HG03280 (cell line): ENCODE results near the gene IL1RAPL2.
"Not testable (repeated sequence)": the region's sequence is repeated elsewhere in the genome, so short reads cannot be mapped to it uniquely, and the experiment has no call there.

Source experiments
- ATAC-seq: cut with Tn5 transposase; IDR thresholded peaks from one replicate; pipeline ENCODE4 v1.9.1; 2021; ENCODE audit warnings: mild to moderate bottlenecking, moderate library complexity; ENCODE audit not compliant: unreplicated experiment

IL1RAPL2 gene

DNA sequence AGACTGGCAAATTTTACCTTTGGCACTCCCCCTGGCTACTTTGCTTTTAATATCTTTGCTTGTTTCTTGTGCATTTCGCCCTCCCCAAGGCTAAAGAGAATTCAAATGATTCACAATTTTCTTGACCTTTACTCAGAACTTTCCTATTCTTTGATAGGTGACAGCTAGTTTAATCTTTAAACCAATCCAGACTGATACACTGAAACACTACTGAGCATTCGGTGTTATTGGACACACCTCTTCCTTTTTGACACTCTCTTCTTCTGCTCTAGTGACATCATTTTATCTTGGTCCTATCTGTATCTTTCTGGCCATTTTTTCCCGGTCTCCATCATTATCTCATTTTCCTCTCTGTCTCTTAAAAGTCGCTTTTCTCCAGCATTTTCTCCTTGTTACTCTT lies 103.1 kb downstream of the IL1RAPL2 start:
- no peak for ATAC-seq

DNA sequence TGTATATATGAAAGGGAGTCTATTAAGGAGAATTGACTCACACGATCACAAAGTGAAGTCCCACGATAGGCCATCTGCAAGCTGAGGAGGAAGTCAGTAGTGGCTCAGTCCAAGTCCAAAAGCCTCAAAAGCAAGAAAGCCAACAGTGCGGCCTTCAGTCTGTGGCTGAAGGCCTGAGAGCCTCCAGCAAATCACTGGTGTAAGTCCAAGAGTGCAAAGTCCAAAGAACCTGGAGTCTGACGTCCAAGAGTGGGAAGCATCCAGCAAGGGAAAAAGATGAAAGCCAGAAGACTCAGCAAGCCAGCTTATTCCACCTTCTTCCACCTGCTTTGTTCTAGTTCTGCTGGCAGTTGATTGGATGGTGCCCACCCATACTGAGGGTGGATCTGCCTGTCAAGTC lies 104.1 kb downstream of the IL1RAPL2 start:
- no peak for ATAC-seq

DNA sequence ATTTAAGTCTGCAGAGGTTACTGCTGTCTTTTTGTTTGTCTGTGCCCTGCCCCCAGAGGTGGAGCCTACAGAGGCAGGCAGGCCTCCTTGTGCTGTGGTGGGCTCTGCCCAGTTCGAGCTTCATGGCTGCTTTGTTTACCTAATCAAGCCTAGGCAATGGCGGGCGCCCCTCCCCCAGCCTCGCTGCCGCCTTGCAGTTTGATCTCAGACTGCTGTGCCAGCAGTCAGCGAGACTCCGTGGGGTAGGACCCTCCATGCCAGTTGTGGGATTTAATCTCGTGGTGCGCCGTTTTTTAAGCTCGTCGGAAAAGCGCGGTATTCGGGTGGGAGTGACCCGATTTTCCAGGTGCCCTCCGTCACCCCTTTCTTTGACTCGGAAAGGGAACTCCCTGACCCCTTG lies 111.5 kb downstream of the IL1RAPL2 start:
- not testable (repeated sequence) for ATAC-seq

DNA sequence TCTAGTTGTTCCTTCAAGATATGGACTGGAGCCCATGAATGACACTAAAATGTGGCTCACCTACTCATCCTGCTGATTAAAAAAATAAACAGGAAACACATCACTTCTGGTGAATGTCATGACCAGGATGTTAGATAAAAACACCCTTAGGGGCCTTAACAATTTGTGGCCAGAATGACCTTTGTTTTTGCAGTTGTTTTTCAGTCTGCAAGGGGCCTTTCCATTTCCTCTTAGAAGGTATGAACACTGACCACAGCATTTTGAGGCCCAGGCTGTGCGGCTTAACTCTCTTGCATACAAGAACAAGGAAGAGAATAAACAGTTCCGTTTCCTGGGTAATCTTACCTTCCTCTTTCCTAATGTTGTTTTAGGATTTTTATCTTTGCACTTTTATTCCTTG lies 113.2 kb downstream of the IL1RAPL2 start:
- no peak for ATAC-seq

DNA sequence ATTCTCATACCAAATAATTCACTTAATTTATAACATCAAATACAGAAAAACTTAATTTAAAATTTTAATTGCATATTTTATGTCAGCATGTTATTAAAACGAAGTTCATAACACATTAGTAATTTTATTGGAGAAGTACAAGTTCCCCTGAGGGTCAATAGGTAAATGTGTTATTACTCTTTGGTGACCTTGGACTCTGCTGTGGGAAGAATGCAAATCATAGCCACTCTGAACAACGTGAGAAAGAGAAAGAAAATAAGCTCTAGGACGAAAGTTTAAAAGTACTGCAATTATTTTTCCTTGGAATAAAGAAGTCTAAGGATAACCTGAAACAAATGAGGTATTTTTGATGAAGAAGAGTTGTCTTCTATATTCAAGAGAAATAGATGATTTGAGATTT lies 115.2 kb downstream of the IL1RAPL2 start:
- no peak for ATAC-seq

DNA sequence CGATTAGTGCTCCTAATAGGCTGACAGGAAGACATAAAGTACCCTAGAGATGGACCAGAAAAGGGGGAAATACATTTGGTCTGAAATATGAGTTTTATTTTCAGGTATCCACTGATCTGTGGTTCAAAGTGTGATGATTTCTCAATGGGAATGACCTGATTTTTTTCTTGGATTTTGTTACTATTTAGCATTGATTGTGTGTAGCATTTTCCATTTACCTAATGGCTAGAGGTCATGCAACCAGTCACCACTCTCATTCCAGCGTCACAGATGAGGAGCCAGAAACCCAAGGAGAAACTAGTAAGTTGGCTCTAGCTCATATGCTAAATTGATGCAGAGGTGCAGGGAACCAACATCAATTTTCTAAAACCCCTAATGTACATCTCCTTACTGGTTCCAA lies 118.1 kb downstream of the IL1RAPL2 start:
- no peak for ATAC-seq

DNA sequence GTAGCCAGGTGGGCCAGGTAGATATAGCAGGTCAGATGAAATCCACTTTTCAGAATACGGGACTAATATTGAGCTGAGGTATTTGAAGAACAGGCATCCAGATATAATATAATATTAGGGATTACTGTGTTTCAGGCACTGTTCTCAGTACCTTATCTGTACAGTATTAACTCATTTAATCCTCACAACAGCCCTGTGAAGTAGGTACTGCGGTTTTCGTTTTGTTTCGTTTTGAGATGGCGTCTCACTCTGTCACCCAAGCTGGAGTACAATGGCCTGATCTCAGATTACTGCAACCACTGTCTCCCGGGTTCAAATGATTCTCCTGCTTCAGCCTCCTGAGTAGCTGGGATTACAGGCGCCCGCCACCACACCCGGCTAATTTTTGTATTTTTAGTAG lies 129.6 kb downstream of the IL1RAPL2 start:
- no peak for ATAC-seq

DNA sequence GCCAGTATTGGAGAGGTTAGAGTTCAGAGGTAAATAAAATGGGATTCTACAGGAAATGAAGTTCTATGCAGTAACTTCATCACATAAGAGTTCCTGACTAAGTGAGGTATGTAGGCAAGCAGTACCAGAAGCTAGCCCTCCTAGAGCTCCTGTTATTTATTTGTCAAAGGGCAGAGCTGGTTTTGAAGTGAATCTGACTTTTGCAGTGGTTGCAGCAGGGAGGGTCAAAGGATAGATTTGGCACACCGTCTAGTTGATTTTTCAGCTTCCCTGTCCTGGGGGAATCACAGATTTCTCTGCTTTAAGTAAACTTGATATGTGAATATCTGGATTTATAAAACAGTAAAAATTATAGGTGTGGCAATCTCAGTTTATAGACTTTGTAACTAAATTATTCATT lies 130.7 kb downstream of the IL1RAPL2 start:
- ATAC-seq: no peak

DNA sequence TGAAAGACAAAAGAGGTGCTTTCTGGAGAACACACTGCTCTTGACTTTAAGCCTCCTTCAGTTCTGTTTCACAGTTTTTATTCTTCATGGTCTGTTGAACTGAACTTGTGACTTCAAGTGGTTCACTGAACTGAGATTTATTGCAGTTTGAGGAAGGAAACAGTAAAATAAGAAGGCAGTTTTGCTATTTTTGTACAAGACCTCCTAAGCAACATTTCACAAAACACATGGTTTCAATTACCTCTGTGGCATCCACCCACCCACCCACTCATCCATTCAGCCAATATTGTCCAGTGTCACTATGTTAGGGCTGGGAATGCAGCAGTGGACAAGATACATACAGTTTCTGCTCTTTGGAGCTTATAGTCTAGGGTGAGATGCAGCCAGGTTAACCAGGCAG lies 131.3 kb downstream of the IL1RAPL2 start:
- no peak for ATAC-seq

DNA sequence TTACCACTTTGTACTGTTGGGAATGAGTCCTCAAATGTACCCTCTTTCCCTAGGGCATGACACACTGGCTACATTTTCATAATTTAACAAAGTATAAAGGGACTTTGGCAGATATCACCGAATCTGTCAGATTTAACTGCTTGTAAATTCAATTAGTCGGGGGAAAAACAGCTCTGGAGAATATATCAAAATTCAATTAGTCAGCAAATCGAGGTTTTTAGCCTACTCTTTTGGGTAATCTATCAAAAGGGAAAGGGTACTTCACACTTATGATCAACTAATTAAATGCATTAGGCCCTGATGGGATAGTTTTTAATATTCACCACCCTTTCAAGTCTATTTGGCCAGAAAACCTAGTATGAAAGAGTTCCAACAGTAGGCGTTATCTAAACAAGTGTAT lies 141.0 kb downstream of the IL1RAPL2 start:
- ATAC-seq: no peak

DNA sequence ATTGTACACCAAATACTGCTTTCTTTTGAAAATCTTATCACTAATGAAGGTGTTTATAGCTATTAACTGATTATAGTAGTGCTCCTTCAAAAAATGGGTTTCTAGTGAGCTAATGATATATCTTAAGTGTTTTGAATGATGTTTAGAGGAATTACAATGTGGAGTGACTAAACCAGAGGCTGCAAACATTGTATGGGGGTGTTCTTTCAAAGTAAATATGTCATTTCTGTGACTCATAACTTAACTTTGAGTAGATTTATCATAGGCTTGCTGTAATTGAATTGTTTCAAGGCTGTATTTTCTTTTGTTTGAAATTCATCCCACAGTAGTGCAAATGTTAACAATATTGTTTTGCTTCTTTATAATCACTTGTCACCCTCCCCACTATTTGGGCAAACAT lies 141.6 kb downstream of the IL1RAPL2 start:
- ATAC-seq: no peak

DNA sequence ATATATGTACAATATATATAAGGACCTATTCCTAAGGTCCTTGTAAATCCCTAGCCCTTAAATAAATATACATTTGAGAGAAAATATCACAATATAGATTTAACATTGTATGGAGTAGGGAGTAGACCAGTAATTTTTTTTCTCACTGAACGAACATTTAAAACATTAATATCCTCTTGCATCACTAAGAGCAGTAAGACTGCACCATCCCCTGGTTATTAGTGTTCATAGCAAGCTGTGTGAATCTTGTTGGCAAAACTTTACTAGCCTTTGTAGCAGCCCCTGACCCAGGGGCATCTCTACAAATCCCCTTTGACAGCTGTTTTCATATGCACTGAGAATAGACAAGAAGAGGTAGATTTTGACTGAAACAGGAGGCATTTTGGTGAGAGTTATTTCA lies 146.5 kb downstream of the IL1RAPL2 start:
- ATAC-seq: no peak

DNA sequence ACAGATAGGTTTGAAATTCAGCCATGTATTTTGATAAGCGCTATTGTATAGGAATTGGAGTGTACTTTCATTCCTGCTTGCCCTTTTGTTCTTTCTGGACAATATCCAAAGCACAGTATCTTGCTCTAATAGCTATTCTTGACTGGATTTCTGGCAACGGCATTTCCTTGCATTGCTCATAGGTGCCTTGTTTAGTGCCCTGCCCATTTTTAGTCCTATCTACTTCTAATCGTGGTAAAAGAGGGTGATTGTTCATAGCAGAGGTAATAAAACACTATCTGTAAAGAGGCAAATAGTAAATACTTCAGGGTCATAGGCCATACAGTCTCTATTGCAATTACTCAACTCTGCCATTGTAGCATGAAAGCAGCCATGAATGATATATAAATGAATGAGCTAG lies 155.9 kb downstream of the IL1RAPL2 start:
- no peak for ATAC-seq

DNA sequence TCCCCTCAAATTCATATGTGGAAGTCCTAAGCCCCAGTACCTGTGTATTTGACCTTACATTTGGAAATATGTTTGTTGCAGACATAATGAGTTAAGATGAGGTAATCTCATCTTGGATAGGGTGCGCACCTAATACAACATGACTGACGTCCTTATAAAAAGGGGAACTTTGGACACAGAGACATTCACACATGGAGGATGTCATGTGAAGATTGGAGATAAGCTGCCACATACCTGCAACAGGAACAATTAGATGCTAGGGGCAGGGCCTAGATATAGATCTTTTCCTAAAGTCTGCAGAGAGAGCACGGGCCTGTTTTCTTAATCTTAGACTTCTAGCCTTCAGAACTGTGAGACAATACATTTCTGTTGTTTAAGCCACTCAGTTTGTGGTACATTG lies 162.5 kb downstream of the IL1RAPL2 start:
- ATAC-seq: no peak

DNA sequence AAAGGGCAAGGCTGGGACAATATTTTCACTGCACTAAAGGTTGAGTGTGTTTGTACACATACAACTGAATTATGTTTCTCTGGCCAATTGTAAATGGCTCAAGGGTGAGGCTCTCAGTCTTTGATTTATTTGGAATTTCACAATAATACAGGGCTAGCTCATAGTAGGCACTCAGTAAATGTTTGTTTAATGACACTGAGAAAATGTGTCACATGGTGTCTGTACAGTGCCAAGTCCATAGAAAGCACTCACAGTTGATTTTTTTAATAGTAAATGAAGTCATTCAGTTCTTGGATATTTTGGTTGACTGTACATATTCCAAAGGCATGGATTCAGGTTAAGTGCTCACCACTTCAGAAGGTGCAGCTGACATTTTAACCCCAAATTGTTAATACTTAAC lies 176.4 kb downstream of the IL1RAPL2 start:
- ATAC-seq: no peak

DNA sequence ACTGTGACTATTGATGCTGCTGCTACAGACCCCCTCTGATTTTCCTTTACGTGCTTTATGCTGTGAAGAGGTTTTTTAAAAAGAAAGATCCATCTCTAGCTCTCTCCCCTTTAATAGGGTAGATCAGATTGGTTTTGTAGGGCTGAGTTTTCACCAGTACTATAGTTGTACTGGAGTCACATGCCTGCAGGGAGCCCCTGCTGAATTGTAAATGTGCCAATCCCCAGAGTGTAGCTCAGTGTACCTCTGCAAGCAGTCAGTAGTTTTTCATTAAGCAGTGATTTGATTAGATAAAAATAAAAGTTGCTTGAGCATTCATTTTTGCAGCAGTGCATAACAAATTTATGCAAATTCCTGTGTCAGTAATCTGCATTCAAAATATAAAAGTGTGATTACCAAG lies 179.2 kb downstream of the IL1RAPL2 start:
- ATAC-seq: no peak

DNA sequence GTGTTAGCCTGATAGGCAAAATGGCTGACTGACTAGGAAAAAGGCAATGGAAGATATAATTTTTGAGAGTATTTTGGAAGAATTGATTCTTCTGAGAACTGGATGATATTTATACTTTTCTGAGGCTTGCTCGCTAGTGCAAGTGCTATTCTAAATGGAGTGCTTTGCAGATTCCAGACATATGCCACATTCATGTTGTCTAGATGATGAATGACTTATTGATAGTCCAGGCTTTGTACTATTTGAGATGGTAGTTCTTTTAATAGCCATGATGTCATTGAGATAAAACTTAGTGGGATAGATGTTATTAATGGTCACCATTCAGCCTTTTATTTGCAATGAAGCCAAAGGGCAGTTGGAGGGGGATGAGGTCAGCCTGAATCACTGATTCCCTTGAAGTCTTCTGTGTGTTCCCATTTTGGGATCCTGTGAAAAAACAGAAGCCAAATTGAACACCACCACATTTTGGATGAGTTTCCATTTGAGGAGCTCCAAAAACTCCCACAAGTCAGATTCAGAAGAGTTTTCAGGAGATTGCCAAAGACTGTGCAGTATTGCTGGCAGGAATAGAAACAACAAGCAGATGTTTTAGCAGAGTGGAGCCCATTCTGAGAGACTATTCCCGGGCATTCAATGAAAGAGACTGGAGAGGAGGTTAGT lies 184.1 kb downstream of the IL1RAPL2 start:
- no peak for ATAC-seq

DNA sequence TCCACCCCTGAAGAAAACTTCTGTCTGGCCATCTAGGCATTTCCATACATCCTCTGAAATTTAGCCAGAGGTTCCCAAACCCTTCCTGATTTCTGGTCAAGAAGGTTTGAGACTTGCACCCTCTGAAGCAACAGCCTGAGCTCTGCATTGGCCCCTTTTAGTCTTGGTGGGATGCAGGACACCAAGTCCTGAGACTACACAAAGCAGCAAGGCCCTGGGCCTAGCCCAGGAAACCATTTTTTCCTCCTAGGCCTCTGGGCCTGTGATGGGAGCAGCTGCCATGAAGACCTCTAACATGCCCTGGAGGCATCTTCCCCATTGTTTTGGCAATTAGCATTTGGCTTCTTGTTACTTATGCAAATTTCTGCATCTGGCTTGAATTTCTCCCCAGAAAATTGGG lies 196.6 kb downstream of the IL1RAPL2 start:
- ATAC-seq: no peak

DNA sequence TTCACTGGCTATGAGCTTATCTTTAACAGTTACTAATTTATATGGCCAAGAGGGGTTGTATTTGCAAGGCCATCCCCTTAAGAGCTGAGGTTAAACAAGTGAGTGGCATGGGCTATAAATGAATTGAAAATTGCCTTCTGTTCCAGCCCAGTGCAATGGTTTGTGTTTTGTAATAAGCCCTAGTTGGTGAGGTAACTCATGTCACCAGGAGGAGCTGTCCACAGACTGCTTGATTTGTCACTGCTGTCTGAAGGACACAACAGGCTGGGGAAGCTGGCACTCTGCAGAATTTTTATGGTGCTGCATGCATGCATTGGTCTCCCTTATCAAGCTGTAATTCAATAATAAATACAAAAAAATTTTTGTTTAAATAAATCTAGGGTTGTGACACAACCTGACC lies 223.8 kb downstream of the IL1RAPL2 start:
- ATAC-seq: no peak

DNA sequence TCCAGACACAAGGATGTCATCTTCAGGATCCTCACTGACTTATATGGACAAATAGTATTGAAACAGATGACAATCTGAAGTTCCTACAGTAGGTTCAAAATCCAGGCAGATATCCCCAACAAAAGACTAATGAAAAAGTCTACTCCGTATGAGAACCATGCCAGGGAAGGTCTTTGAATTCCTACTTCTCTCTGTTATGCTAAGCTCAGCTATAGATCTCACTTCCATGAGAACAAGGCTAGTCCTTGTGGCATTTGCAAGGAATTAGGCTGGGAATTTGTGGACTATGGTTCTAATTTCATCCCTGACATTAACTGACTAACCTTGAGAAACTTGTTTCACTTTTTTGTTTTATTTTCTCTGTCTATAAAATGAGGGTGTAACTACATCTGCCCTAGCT lies 229.8 kb downstream of the IL1RAPL2 start:
- ATAC-seq: no peak

DNA sequence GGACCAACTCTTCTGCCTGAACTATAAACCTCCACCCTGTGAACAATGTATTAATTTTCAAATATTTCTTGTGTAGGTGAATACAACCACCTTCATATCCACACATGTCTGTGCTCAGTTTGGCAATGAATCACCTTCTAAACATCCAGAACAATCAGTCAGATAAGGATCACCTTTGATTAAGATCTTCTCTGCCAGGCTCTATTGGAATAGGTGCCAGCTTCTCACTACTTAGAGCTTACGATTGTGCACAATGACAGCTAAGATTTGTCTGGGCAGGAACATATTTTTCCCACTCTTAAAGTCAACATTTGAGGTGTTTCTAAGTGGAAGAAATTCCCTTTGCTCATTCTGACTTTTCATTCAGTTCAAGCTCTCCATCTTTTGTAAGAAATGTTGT lies 237.2 kb downstream of the IL1RAPL2 start:
- no peak for ATAC-seq

DNA sequence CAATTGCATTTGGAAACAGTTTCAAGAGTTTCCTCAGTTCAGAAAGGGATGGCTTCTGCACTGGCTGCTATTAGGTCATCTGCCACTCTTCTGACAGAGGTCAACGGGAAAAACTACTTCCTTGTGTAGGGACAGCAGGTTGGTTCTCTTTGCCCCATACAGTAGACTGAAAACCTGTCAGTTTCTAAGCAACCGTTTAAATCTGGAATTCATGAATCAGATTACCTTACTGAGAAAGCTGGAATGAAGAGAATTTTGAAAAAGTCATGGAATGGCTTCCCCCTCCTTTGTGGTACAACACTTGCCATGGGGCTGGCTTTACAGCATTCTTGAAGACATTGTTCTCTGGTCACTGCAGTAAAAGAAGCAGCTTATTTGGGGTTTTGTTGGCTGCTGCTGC lies 240.3 kb downstream of the IL1RAPL2 start:
- ATAC-seq: no peak

DNA sequence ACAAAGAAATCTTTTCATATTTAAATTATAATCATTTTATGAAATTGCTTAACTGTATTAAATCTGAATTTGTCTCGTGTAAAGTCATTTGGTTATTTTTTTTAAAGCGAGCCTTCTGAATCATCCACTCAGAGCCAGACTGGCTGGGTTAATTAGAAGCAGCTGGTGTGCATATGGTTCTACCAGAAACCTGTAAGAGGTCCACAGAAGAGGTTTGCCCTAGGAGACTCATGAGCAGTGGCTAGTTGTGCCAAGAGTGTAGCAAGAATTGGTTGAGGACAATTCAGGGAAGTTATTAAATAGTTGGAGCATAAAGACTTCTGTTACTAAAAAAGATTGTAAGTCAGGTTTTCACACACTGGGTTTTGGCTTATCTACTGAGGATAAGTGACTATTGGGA lies 267.4 kb downstream of the IL1RAPL2 start:
- ATAC-seq: no peak

DNA sequence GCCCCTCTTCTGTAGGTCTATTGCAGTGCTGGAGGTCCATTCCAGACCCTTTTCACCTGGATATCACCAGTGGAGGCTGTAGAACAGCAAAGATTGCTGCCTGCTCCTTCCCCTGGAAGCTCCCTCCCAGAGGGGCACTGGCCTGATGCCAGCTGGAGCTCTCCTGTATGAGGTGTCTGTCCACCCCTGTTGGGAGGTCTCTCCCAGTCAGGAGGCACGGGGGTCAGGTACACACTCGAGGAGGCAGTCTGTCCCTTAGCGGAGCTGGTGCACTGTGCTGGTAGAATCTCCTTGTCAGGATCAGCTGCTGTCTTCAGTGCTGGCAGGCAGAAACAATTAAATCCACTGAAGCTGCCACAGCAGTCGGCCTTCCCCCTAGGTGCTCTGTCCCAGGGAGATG lies 276.6 kb downstream of the IL1RAPL2 start:
- no peak for ATAC-seq
